Stimulated activated CD4-positive, alpha-beta T cell treated with anti-CD3 and anti-CD28 coated beads, Interleukin-1b, Interleukin-23, amount 100 ng/mL, for 24 hours (primary cell): ENCODE measurements around the gene TRPM6.

Experiments used
- DNase-seq, 4 experiments: peaks; one replicate each; pipeline ENCODE4 v3.0.0-alpha.2; 2020; ENCODE audit warnings: low read depth in 4 of 4, low spot score in 1 of 4

The TRPM6 gene

DNA sequence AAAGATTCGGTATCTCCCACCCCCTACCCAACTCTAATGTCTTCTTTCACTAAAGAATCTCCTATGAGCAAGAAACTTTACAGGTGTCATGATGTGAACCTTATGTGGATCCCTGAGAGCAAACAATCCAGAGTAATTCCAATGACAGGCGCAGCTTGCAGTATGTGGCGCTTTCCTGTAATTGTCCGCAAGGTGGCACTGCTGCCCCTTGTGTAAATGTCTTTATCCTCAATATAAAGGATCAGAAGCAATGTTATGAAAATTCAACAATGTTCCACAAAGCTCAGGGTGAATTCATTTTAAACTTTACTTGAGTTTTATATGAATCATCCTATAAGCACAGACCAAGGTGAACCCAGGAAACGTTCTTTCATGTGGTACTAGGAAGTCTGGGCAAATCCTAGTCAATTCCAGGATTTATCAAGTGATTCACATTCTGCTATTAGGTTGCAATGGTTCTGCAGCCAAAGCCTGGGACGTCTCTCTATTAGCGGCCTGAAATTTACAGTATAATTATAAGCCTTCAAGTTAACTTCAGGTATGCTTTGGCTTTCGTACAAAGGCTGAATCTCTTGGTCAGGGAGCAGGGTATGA, 113.7 kb downstream of the TRPM6 start:
- peak; percentile 40 to 51 (median 42) for DNase-seq

- DNase-seq: no peak
Measured at GRCh38 chr9:74772121-74772520, 115.6 kb downstream of the TRPM6 start.

DNA sequence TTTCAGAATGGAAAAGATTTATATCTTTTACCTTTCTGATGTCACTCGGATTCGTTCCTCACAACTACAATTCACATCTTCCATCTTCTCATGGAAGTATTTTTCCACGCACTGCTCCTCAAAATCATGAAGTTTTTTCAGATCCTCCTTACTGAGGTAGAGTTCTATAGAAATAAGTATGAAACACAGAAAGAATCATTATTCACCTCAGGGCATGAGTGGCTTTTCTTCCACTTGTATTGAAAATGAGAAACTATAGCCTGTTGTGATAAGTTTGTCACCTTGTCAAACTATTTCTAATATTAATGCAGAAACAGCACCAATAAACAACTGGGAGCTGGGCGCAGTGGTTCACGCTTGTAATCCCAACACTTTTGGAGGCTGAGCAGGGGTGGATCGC, 116.0 kb downstream of the TRPM6 start:
- no peak for DNase-seq

- peak in 1 of 4 experiments; percentile 13 for DNase-seq
Measured at GRCh38 chr9:74771262-74771585, 116.5 kb downstream of the TRPM6 start.

- peak in 3 of 4 experiments; percentile 7 to 20 (median 17) for DNase-seq
Measured at GRCh38 chr9:74770508-74771261, 117.0 kb downstream of the TRPM6 start.

- no peak for DNase-seq
Measured at GRCh38 chr9:74765481-74765971, 122.2 kb downstream of the TRPM6 start.

GRCh38 chr9:74762950-74763349, 124.8 kb downstream of the TRPM6 start:
- no peak for DNase-seq

DNA sequence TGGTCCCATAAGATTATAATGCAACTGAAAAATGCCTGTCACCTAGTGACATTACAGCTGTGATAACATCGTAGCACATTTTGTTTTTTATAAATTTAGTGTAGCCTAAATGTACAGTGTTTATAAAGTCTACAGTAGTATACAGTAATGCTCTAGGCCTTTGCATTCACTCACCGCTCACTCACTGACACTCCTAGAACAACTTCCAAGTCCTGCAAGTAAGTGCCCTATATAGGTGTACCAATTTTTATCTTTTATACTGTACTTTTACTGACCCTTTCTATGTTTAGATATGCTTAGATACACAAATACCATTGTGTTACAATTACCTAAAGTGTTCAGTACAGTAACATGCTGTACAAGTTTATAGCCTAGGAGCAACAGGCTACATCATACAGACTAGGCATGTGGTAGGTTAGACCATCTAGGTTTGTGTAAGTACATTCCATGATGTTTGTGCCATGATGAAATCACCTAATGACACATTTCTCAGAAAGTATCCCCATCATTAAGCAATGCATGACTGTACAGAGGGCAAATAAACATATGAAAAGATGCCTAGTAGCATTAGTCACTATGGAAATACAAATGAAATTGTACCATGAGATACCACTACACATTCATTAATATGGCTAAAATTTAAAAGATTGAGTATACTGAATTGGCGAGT, 127.6 kb downstream of the TRPM6 start:
- no peak for DNase-seq

DNA sequence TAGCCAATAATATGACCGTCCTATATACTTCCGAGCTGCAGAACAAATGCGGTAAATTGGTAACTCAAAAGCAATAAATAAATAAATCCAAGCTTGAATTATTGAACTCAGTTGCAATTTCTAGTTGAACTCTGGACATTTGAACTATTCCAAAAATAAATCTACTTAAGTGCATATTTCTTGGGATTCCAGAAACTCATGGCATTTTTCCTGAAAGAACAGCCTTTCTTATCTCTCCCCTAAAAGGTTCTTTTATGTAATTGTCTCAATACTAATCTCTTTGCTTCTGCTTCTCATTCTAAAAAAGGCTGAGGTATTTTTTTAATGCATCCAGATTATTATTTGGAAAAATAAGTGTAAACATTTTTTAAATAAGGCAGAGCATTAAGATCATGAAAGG, 131.7 kb downstream of the TRPM6 start:
- no peak for DNase-seq

DNA sequence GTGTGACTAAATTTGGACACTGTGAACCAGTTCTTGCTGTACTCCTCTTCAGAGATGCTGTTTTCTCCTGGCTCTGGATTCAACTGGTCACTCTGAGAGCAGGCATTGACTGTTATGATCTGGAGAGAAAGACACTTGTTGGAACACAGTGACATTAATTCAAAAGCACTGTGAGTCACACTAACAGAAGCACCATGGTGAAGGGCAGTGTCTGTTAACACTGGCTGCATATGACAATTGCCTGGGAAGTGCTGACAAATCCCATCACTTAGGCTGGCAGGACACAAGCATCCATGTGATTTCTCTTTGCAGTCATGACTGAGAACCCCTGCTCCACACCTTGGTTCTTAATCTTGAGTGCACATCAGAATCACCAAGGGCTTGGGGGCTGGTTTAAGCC, 132.4 kb downstream of the TRPM6 start:
- no peak for DNase-seq

DNA sequence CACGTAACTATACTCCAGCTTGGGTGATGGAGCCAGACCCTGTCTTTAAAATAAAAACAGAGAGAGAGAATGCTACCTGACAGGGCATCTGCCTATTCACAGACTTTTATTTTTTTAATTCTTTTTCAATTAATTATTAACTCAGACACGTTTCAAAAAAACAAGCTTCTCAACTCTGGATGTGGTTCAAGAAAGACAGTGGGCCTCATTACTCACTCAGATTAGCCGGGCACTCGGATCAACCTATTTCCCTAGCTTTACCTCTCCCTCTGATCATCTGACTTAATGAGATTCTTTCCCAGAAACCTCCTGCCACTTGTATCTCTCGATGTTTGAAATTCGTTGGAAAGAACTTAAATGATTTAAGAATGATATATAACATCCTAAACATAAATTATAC, 134.1 kb downstream of the TRPM6 start:
- no peak for DNase-seq

DNA sequence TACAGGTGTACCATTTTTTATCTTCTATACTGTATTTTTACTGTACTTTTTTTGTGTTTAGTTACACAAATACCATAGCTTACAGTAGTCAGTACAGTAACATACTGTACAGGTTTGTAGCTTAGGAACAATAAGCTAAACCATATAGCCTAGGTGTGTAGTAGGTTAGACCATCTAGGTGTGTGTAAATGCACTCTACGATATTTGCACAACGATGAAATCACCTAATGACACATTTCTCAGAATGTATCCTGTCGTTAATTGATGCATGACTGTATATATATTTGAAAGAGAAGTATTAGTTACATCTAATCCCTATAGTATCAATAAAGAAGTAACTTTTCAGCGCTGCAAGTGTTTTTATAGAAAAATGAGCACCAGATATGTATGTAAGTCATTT, 138.8 kb downstream of the TRPM6 start:
- DNase-seq: no peak

DNA sequence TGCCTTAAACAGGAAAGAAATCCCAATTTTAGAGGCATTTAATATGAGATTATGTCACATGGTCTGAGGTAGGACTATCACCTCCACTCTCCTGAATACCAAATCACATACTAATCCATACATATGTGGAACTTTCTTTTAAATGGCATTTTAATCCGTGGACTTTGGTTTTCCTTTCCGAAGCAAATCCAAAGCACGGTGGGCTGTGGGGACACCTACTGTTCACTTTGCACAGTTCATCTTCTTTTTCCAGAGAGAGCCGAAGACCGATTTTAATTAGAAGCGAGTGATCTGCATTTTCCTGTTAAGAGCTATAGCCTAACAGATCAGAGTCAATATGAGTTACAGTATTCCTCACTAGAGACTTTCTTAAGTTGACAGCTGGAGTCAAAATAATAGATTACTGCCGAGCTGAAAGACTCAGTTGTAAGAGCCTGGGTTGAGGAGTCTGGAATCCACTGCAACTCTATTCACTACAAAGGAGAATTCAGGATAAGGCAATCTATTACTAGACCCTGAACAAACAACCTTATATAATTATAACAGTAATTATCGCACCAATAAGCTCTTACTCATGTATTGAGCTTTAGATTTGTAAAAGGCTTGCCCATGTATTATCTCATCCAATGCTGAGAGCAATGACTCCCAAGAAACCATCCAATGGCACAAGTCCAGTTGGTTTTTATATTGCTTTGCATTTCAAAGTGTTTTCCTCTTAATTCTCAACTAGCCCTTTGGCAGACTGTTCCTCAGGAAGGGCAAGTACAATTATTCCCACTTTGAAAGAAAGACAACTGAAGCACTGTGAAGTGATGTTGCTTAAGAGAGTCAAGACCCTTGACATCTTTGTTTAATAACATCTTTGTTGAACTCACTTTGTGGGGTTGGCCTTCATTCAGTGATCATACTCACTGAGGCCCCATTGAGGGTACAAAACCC, 144.7 kb downstream of the TRPM6 start:
- no peak for DNase-seq

GRCh38 chr9:74742191-74742790, 145.4 kb downstream of the TRPM6 start:
- no peak for DNase-seq

DNA sequence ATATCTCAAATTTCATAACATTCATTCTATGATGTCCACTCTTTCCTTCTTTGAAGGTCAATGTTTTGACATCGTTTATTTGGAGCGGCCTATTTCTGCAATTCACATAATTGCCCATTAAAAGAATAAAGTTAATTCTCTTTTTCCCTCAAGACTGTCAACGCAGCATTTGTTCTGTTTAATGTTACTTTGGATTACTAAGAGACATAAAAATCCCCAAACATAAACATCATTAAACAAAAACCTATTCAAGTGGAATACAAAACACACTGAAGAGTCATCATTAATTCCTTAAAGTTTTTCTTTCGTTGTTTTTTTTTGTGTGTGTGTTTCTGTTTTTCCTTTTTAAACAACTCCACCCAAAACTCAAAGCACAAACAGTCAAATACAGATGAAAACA, 151.1 kb downstream of the TRPM6 start:
- no peak for DNase-seq

DNA sequence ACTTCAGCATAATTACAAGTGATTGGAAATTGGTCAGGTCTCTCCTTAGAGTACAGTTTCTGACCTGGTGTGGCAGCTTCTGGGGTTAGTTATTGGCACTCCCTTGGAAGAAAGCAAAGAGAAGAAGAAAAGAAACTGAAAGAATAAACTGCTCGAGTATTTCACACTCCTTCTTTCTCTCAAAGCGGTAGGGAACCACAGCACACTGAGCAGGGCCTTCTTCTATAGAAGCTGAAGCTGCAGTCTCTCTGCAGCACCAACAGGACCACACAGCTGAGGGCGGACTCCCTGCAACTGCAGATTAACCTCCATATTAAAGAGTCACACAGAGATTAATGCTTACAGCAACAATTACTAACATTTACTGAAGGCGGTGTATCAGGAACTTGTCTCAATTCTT, 152.0 kb downstream of the TRPM6 start:
- DNase-seq: no peak

- no peak for DNase-seq
Measured at GRCh38 chr9:74729136-74729695, 158.5 kb downstream of the TRPM6 start.

DNA sequence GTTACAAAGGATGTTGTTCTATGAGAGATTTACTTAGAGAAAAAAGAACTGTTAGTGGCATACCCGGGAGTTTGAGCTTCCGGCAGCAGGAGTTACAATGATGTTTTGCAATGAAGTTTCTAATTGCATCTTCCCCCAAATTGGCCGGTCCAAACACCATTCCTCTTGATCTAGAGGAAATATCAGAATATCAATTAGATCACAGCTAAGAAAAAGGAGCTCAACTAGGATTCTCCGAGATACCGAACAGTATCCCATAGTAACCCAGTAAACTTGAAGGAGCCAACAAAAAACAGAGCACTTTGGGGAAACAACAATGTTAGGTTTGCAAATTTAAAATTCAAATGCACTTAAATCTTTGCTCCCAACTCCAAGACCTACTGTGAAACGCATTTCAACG, 159.5 kb downstream of the TRPM6 start:
- no peak for DNase-seq

DNA sequence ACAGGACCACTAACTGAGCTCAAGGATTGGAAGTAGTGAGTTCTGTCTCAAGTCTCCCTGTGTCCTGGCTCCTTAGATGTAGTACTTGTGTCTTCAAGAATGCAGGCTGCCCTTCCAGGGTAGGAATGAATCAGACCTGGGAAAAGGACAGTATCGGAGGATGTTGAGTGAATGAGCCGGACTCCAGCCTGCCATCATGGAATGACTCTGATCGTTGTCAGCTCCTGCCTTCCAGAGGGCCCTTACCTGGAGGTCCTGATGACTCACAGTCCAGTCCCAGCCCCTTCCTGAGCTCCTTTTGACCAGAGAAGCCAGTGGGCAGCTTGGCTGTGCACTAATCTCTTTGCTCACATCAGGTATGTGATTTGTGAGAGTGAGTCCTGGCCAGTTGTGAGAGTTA, 161.1 kb downstream of the TRPM6 start:
- no peak for DNase-seq

GRCh38 chr9:74724317-74724716, 163.4 kb downstream of the TRPM6 start:
- no peak for DNase-seq
